Stimulated activated CD4-positive, alpha-beta T cell treated with anti-CD3 and anti-CD28 coated beads, Interleukin-2, amount 100 ng/mL, for 24 hours (primary cell): ENCODE data around the gene CBX5.
A peak's percentile ranks its signal among the peaks of the same experiment; 100 is the strongest.
"Not testable (repeated sequence)": the region's sequence is repeated elsewhere in the genome, so short reads cannot be mapped to it uniquely, and the experiment has no call there.

Experiments
- DNase-seq, 2 donors: peaks; one replicate each; pipeline ENCODE4 v3.0.0-alpha.2; 2020

CBX5 gene

GRCh38 chr12:54279632-54280467 lies at the start of gene CBX5:
Gene CBX5 (minus strand): TSS chr12:54280122. CDS start chr12:54257650, 22,472 bp downstream.
- peak; percentile 99 for DNase-seq

- DNase-seq = no peak
These were observed 48.8 kb upstream of the CBX5 start for GRCh38 chr12:54328595-54329337.

- DNase-seq = not testable (repeated sequence)
These were observed 45.7 kb upstream of the CBX5 start for GRCh38 chr12:54325442-54326109.

GRCh38 chr12:54324617-54325441 lies 44.9 kb upstream of the CBX5 start, which contains the start of gene COPZ1:
Gene COPZ1 (plus strand): TSS chr12:54325131. CDS start chr12:54325164, 33 bp downstream.
- DNase-seq = peak; percentile 88 to 91

GRCh38 chr12:54321363-54321762 lies 41.4 kb upstream of the CBX5 start:
- DNase-seq = no peak

- not testable (repeated sequence) for DNase-seq
These were observed 32.4 kb upstream of the CBX5 start for GRCh38 chr12:54312309-54312708.

- DNase-seq = no peak
These were observed 31.1 kb upstream of the CBX5 start for GRCh38 chr12:54311051-54311450.

GRCh38 chr12:54306925-54307741 lies 27.2 kb upstream of the CBX5 start:
- peak in 1 of 2 donors; percentile 40 for DNase-seq

GRCh38 chr12:54304187-54304810 lies 24.4 kb upstream of the CBX5 start:
- no peak for DNase-seq

- DNase-seq = no peak
These were observed 23.7 kb upstream of the CBX5 start for GRCh38 chr12:54303640-54304039.

- DNase-seq = no peak
These were observed 21.6 kb upstream of the CBX5 start for GRCh38 chr12:54301428-54302048.

GRCh38 chr12:54300732-54301427 lies 21.0 kb upstream of the CBX5 start, which contains the start of gene NFE2:
Gene NFE2 (minus strand): TSS chr12:54301015. CDS start chr12:54295248, 5,767 bp downstream.
- DNase-seq = peak; percentile 47 to 53

GRCh38 chr12:54300225-54300731 lies 20.4 kb upstream of the CBX5 start:
- DNase-seq = no peak

GRCh38 chr12:54299515-54300224 lies 19.7 kb upstream of the CBX5 start:
- no peak for DNase-seq

- DNase-seq = no peak
These were observed 19.0 kb upstream of the CBX5 start for GRCh38 chr12:54298904-54299303.

- DNase-seq = no peak
These were observed 16.6 kb upstream of the CBX5 start for GRCh38 chr12:54296393-54297099.

GRCh38 chr12:54294953-54295566 lies 15.1 kb upstream of the CBX5 start:
- no peak for DNase-seq
